Ovary (tissue), 3 donors: ENCODE measurements around the gene PCGF6.

ENCODE experiments used
- CTCF ChIP-seq, 3 donors: fragments of 450-650 bp in 2 of 3; fragments of 200-600 bp in 1 of 3; IDR thresholded peaks; one replicate each; pipeline versions ENCODE4 v1.5.1 to v1.8.0; 2016 to 2022; ENCODE audit warnings: antibody characterized with exemption in 3 of 3, mild to moderate bottlenecking in 1 of 3
- EP300 ChIP-seq: sonication (generic); formaldehyde crosslinking; IDR thresholded peaks from one replicate; pipeline ENCODE4 v1.6.1; 2017; ENCODE audit warnings: antibody characterized with exemption
- donor health status: DM: no; HTN: no; CAD: no.

- TF ChIP-seq CTCF (IDR thresholded peaks at IDR 0.05) (peak in 2 of 3 donors; percentile 9 to 43), EP300 (no peak)
Measured at GRCh38 chr10:103367782-103368518, 17.0 kb upstream of the PCGF6 start, which contains the start of gene TAF5.
